GM13976 (cell line): ENCODE results near the gene CEP41.
"Not testable (repeated sequence)": the region's sequence is repeated elsewhere in the genome, so short reads cannot be mapped to it uniquely, and the experiment has no call there.

ENCODE experiments used
- DNase-seq: peaks from one replicate; pipeline ENCODE4 v3.0.0; 2012; ENCODE audit warnings: low spot score
- in situ Hi-C: fragments of 300-500 bp; cut with MboI; formaldehyde crosslinking; loops from one replicate; pipeline ENCODE4 v1.12.0; 2022; ENCODE audit warnings: low sequenced_read_pairs, mixed read lengths, inconsistent platforms; ENCODE audit not compliant: unreplicated experiment
- TF ChIP-seq, protein P1 (sequence below): IDR thresholded peaks from 2 replicates; pipeline ENCODE4 v1.5.1; 2012; ENCODE audit warnings: borderline replicate concordance, mild to moderate bottlenecking; ENCODE audit not compliant: insufficient read depth; ENCODE audit errors: extremely low read depth, missing control alignments, control extremely low read depth

The CEP41 gene

DNA sequence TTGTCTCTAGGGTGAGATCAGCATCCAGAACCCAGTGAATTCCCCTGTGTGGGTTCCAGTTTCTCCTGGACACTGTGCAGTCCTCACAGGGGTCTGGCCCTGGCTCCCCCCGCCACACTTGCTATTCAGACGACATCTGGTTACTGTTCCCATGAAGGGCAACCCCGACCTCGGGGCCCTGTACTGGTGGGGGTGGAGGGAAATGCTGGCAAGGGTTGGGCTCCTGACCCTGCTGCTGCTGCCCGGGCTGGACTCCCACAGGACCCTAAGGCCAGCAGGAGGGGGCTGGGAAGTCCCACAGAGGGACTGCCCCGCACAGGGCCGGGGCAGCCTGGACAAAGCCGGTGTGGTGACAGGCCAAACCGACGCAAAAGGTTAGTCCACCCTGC lies 61.3 kb downstream of the CEP41 start:
- in situ Hi-C loops: no loop called here
- no peak for DNase-seq
- TF ChIP-seq, protein P1, sequence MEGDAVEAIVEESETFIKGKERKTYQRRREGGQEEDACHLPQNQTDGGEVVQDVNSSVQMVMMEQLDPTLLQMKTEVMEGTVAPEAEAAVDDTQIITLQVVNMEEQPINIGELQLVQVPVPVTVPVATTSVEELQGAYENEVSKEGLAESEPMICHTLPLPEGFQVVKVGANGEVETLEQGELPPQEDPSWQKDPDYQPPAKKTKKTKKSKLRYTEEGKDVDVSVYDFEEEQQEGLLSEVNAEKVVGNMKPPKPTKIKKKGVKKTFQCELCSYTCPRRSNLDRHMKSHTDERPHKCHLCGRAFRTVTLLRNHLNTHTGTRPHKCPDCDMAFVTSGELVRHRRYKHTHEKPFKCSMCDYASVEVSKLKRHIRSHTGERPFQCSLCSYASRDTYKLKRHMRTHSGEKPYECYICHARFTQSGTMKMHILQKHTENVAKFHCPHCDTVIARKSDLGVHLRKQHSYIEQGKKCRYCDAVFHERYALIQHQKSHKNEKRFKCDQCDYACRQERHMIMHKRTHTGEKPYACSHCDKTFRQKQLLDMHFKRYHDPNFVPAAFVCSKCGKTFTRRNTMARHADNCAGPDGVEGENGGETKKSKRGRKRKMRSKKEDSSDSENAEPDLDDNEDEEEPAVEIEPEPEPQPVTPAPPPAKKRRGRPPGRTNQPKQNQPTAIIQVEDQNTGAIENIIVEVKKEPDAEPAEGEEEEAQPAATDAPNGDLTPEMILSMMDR: no peak

DNA sequence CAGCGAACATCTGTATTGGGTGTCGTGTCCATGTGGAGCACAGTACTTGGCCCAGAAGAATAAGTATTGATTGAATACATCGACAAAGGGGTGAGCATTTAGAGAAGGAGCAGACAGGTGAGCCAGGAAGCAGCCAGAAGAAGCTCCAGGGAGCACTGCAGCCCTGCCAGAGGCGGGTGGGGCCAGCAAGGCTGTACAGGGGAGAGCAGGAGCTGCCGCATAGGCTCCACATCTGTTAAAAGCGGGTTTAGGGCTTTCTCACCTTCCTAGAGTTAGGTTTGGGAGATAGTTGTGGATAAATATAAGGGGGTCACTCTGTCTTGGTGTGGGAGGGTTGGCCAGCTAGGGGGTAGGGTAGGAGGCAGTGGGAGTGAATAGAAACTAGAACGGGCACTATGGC lies 61.8 kb downstream of the CEP41 start:
- DNase-seq: no peak
- in situ Hi-C loops: no loop called here
- TF ChIP-seq, protein P1: no peak

DNA sequence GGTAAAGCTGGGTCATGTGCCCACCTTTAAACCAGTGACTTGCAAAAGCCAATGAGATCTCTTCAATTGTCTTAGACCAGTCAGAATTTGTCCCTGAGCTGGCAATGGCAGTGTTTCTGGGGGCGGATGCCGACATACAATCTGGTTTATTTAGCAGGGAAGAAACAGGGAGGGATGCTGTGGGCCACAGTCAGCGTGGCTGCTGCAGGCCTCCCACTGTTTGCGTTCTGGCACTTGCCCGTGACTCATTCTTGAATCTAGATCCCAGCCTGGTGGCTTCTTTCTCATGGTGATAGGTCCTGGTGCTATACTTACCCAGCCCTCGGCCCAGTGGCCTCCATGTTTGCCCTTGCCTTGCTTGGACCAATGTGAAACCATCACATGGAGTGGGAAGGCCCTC lies 63.6 kb downstream of the CEP41 start:
- TF ChIP-seq, protein P1: no peak
- in situ Hi-C loops: no loop called here

DNA sequence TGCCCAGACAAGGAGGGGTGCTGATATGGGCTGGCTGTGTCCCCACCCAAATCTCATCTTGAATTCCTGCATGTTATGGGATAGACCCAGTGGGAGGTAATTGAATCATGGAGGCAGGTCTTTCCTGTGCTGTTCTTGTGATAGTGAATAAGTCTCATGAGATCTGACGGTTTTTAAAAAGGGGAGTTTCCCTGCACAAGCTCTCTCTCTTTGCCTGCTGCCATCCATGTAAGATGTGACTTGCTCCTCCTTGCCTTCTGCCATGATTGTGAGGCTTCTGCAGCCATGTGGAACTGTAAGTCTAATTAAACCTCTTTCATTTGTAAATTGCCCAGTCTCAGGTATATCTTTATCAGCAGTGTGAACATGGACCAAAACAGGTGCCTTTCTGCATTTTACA lies 64.4 kb downstream of the CEP41 start:
- in situ Hi-C loops, DNase-seq: not testable (repeated sequence)

More for the DNA sequence above, 63.6 kb downstream of the CEP41 start:
- no peak for DNase-seq

DNA sequence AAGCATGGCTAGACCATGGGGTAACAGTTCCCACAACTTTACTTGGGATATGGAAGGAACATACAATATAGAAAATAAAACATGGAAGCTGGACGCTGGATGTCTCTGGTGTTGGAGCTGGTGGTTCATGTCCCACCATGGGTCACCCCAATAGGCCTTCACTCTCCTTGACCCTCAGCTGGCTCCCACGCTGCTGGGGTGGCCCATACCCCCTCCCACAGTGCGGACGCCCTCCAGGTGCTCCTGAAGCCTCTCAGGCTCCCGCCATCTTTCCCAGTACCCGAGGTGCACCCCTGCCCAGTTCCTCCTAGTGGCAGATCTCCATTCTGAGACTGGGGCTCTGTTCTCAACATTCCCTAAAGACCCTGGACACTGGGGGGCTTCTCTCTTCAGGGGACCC lies 66.3 kb downstream of the CEP41 start:
- in situ Hi-C loops: no loop called here
- DNase-seq: no peak
- TF ChIP-seq, protein P1: no peak

DNA sequence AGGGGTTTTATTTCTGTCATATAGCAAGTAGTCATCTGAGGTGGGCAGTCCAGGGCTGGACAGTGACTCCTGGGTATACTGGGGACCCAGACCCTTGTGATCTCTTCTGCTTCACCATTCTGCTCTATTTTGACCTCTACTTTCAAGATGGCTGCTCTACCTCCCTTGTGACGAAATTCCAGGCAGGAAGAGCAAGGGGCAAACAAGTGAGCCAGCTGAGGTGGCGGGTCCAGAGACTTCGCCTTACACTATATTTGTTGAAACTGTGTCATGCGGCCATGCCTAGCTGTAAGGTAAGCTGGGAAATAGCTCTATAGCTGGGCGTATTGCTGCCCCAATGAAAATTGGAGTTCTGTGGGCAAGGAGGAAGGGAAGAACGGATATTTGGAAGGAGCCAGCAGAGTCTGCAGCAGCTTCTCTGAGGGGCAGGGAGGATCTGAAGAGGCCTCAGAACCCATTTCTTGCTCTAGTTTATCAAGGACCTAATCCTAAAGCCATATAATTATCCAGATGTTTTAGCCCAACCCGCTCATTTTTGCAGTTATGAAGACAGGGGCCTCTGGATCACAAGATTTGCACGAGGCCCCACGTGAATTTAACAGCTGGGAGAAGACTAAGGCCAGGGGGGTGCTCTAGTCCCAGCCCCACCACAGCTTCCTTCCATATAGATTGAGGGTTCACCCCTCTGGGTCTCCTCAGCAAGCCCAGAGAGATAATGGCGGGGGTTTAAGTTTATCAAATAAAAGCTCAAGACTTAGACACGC lies 68.2 kb downstream of the CEP41 start:
- TF ChIP-seq, protein P1: no peak
- no peak for DNase-seq
- in situ Hi-C loops: no loop called here

DNA sequence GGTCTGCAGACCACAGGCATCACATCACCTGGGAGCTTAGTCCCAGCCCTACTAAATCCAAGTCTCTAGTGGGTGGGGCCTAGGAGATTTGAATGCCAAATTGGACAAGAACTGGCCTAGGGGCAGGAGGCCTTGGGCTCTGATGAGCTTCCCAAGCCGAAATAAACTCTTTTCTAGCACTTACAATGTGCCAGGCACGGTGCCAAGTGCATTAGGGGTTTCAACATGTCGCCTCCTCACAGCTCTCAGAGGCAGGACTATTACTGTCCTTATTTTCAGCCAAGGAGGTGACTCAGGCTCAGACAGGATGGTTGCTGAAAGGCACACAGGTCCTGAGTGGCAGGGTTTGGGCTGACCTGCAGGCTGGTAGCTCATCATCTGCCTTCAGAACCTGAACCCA lies 69.8 kb downstream of the CEP41 start:
- in situ Hi-C loops: no loop called here
- no peak for DNase-seq
- TF ChIP-seq, protein P1: no peak
